GM23338 (cell line): ENCODE measurements around the gene SDF2L1. TPM values are rescaled to one million over a fixed set of nuclear protein-coding genes. Genes with fewer than 3 reads are reported as not detected.

Source experiments
- ATAC-seq: fragments of 200-7000 bp; cut with Tn5 transposase; 3 replicates; pipeline ENCODE4 v1.9.1; 2020
- DNase-seq: peaks from one replicate; pipeline ENCODE4 v3.0.0-alpha.2; 2015; ENCODE audit warnings: low spot score
- H2AFZ ChIP-seq: fragments of 200-600 bp; sonication (generic); 2 replicates; pipeline ENCODE4 v1.8.0; 2016; ENCODE audit warnings: antibody characterized with exemption, mild to moderate bottlenecking, moderate library complexity
- H3F3A ChIP-seq: fragments of 200-600 bp; sonication (generic); replicated peaks from 2 replicates; pipeline ENCODE4 v1.8.0; 2017; ENCODE audit warnings: antibody characterized with exemption, mixed run types, low read depth
- H3K27ac ChIP-seq: fragments of 200-600 bp; sonication (generic); 2 replicates; pipeline ENCODE4 v1.6.1; 2016; ENCODE audit warnings: low read depth
- H3K27me3 ChIP-seq: fragments of 200-600 bp; sonication (generic); 2 replicates; pipeline ENCODE4 v1.8.0; 2016; ENCODE audit warnings: mild to moderate bottlenecking, mixed run types, moderate library complexity; ENCODE audit not compliant: insufficient read depth
- H3K36me3 ChIP-seq: fragments of 200-600 bp; sonication (generic); 2 replicates; pipeline ENCODE4 v1.8.0; 2016; ENCODE audit warnings: mild to moderate bottlenecking; ENCODE audit not compliant: insufficient read depth
- H3K4me1 ChIP-seq: fragments of 200-600 bp; sonication (generic); 2 replicates; pipeline ENCODE4 v1.8.0; 2016; ENCODE audit warnings: mild to moderate bottlenecking, moderate library complexity; ENCODE audit not compliant: insufficient read depth
- H3K4me2 ChIP-seq: fragments of 200-600 bp; sonication (generic); 2 replicates; pipeline ENCODE4 v1.7.1; 2017; ENCODE audit warnings: mixed run types
- H3K4me3 ChIP-seq: fragments of 200-600 bp; sonication (generic); 2 replicates; pipeline ENCODE4 v1.6.1; 2016; ENCODE audit warnings: mixed run types
- H3K79me2 ChIP-seq: fragments of 200-600 bp; sonication (generic); replicated peaks from 2 replicates; pipeline ENCODE4 v1.8.0; 2017; ENCODE audit warnings: mild to moderate bottlenecking; ENCODE audit not compliant: insufficient read depth
- H3K9me2 ChIP-seq: fragments of 200-600 bp; sonication (generic); 2 replicates; pipeline ENCODE4 v1.8.0; 2017; ENCODE audit not compliant: insufficient read depth
- H4K20me1 ChIP-seq: fragments of 200-600 bp; sonication (generic); replicated peaks from 2 replicates; pipeline ENCODE4 v1.8.0; 2017; ENCODE audit warnings: mild to moderate bottlenecking; ENCODE audit not compliant: insufficient read depth
- H3K27ac Mint-ChIP-seq: 2 replicates; pipeline ENCODE4 v1.8.0; 2020; ENCODE audit warnings: inconsistent platforms, mild to moderate bottlenecking, moderate library complexity, mixed read lengths
- H3K27me3 Mint-ChIP-seq: 3 replicates; pipeline ENCODE4 v1.8.0; 2022; ENCODE audit warnings: low read depth, mild to moderate bottlenecking, moderate library complexity, mixed read lengths, inconsistent platforms; ENCODE audit not compliant: insufficient read depth, poor library complexity
- H3K36me3 Mint-ChIP-seq: 3 replicates; pipeline ENCODE4 v1.8.0; 2021; ENCODE audit warnings: low read depth, mild to moderate bottlenecking, inconsistent platforms, moderate library complexity, mixed read lengths
- H3K4me1 Mint-ChIP-seq: 3 replicates; pipeline ENCODE4 v1.8.0; 2020; ENCODE audit warnings: mild to moderate bottlenecking, inconsistent platforms, mixed read lengths
- H3K4me3 Mint-ChIP-seq: 3 replicates; pipeline ENCODE4 v1.8.0; 2021; ENCODE audit warnings: moderate library complexity, mild to moderate bottlenecking, inconsistent platforms, mixed read lengths
- H3K9me3 Mint-ChIP-seq: 3 replicates; pipeline ENCODE4 v1.8.0; 2020; ENCODE audit warnings: moderate library complexity, mild to moderate bottlenecking, inconsistent platforms, mixed read lengths
- CREB1 ChIP-seq: fragments of 250-450 bp; sonication (Bioruptor Pico); IDR thresholded peaks from 2 replicates; pipeline ENCODE4 v1.5.0; 2020; ENCODE audit warnings: low read depth, mild to moderate bottlenecking, moderate library complexity
- CTCF ChIP-seq, 2 experiments: fragments of 200-600 bp in 1 of 2; sonication (generic) in 1 of 2; conservative IDR thresholded peaks; 2 replicates each; pipeline versions ENCODE4 v1.5.1 to v1.6.1; 2016 to 2017; ENCODE audit warnings: antibody characterized with exemption in 2 of 2, low read depth in 2 of 2, mild to moderate bottlenecking in 2 of 2, moderate library complexity in 1 of 2
- ETS1 ChIP-seq: IDR thresholded peaks from 2 replicates; pipeline ENCODE4 v1.6.1; 2016; ENCODE audit warnings: antibody characterized with exemption
- EZH2 ChIP-seq: fragments of 200-600 bp; sonication (generic); IDR thresholded peaks from one replicate; pipeline ENCODE4 v1.8.0; 2017; ENCODE audit warnings: antibody characterized with exemption, mild to moderate bottlenecking, low read depth; ENCODE audit not compliant: unreplicated experiment
- EZH2phosphoT487 ChIP-seq: fragments of 200-600 bp; sonication (generic); IDR thresholded peaks from one replicate; pipeline ENCODE4 v1.8.1; 2018; ENCODE audit warnings: antibody characterized with exemption; ENCODE audit not compliant: unreplicated experiment
- JUNB ChIP-seq: IDR thresholded peaks from one replicate; pipeline ENCODE4 v1.6.1; 2016; ENCODE audit warnings: antibody characterized with exemption; ENCODE audit not compliant: unreplicated experiment
- NANOG ChIP-seq: IDR thresholded peaks from 2 replicates; pipeline ENCODE4 v1.6.1; 2016; ENCODE audit warnings: antibody characterized with exemption, borderline replicate concordance
- POLR2AphosphoS5 ChIP-seq: IDR thresholded peaks from 2 replicates; pipeline ENCODE4 v1.6.1; 2016; ENCODE audit warnings: antibody characterized with exemption, low read depth
- REST ChIP-seq: IDR thresholded peaks from one replicate; pipeline ENCODE4 v1.6.1; 2018; ENCODE audit warnings: antibody characterized with exemption; ENCODE audit not compliant: unreplicated experiment
- STAT1 ChIP-seq: IDR thresholded peaks from one replicate; pipeline ENCODE4 v1.6.1; 2016; ENCODE audit warnings: antibody characterized with exemption; ENCODE audit not compliant: unreplicated experiment
- ZNF114 ChIP-seq: fragments of 250-450 bp; sonication (Bioruptor Pico); IDR thresholded peaks from 2 replicates; pipeline ENCODE4 v1.5.0; 2020; ENCODE audit warnings: mild to moderate bottlenecking, moderate library complexity
- ZNF331 ChIP-seq: fragments of 250-450 bp; sonication (Bioruptor Pico); IDR thresholded peaks from 2 replicates; pipeline ENCODE4 v1.5.0; 2020; ENCODE audit warnings: low read depth, mild to moderate bottlenecking, moderate library complexity
- ZNF462 ChIP-seq: fragments of 250-450 bp; sonication (Bioruptor Pico); IDR thresholded peaks from 2 replicates; pipeline ENCODE4 v1.5.0; 2020; ENCODE audit warnings: mild to moderate bottlenecking, moderate library complexity
- polyA plus RNA-seq: library from polyadenylated mRNA; unstranded; fragments of >200 nt; fragmentation: Nextera tagmentation; extraction: Ambion mirVana; gene quantifications from 2 replicates; pipeline ENCODE4 v1.2.1, GENCODE V29; 2016
- total RNA-seq: library from RNA; depleted of rRNA; stranded (reverse); fragments of >200 nt; shearing (Covaris generic); gene quantifications from 2 replicates; pipeline ENCODE4 v1.2.3, GENCODE V29; 2014

Gene SDF2L1
- total and polyA plus RNA-seq, 2 experiments from 2014 or later = 62.3 to 72.7 TPM

- no peak overlapping the region for H2AFZ ChIP-seq
- peaks cover 7% of the 10 kb centered on the region; the same call in 1 of the 2 replicates for H3F3A ChIP-seq
- H3K27ac ChIP-seq = no peak overlapping the region
- no peak overlapping the region for H3K4me2 ChIP-seq
- Mint-ChIP-seq H3K4me3 (no peak overlapping the region), H3K27ac (peak overlapping the region; percentile 74), H3K4me1 (no peaks in the 10 kb centered on the region; the same call in 2 of the 3 replicates), H3K27me3 (peaks cover 5% of the 10 kb centered on the region), H3K9me3 (no peaks in the 10 kb centered on the region), H3K36me3 (peaks cover 56% of the 10 kb centered on the region)
- peaks cover 71% of the 10 kb centered on the region for H4K20me1 ChIP-seq
- peaks cover 4% of the 10 kb centered on the region; the same call in 1 of the 2 replicates for H3K36me3 ChIP-seq
- DNase-seq = peak; percentile 46
- no peak overlapping the region for H3K4me3 ChIP-seq
- no peaks in the 10 kb centered on the region for H3K4me1 ChIP-seq
- H3K27me3 ChIP-seq = no peaks in the 10 kb centered on the region
- peak; percentile 95 for ATAC-seq
- H3K79me2 ChIP-seq = peaks cover 94% of the 10 kb centered on the region
- H3K9me2 ChIP-seq = no peaks in the 10 kb centered on the region
- TF ChIP-seq ETS1 = no peak
- TF ChIP-seq NANOG = no peak
- no peak for TF ChIP-seq EZH2phosphoT487
- no peak for TF ChIP-seq CREB1 (CRISPR knock-in tag)
- no peak for TF ChIP-seq ZNF114 (CRISPR knock-in tag)
- no peak for TF ChIP-seq STAT1
- no peak for TF ChIP-seq ZNF462 (CRISPR knock-in tag)
- no peak for TF ChIP-seq CTCF (conservative IDR thresholded peaks at IDR 0.05; ENCODE audit: low read depth in 2 of 2)
- TF ChIP-seq REST = no peak
- no peak for TF ChIP-seq EZH2
- TF ChIP-seq ZNF331 = no peak
- TF ChIP-seq POLR2AphosphoS5 = no peak
- no peak for TF ChIP-seq JUNB
These were observed 29.2 kb upstream of the SDF2L1 start for GRCh38 chr22:21612858-21613257.
